Lower leg skin (tissue), 3 donors: ENCODE data around the gene DIP2C.

Experiments
- POLR2A ChIP-seq, 2 donors: fragments of 450-650 bp; IDR thresholded peaks; one replicate each; pipeline ENCODE4 v1.6.1; 2016 to 2017; ENCODE audit warnings: antibody characterized with exemption in 2 of 2, mild to moderate bottlenecking in 1 of 2, moderate library complexity in 1 of 2
- TF ChIP-seq, protein P1 (sequence below), 3 donors: fragments of 450-650 bp; IDR thresholded peaks; one replicate each; pipeline ENCODE4 v1.5.1; 2016; ENCODE audit warnings: antibody characterized with exemption in 3 of 3, mild to moderate bottlenecking in 3 of 3, moderate library complexity in 2 of 3

DNA sequence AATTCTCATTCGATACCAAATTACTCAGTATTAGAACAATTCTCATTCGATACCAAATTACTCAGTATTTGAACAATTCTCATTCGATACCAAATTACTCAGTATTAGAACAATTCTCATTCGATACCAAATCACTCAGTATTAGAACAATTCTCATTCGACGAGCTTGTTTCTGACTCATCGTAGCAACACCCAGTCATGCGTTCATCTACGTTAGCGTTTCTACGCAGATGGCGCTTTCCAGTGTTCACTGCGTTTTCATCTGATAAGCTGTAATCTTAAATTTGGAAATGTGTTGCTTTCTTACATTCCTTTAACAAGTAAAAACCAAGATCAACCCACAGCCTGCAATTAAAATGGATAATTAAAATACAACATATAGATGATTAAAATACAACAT lies 277.9 kb downstream of the DIP2C start:
- TF ChIP-seq, protein P1, sequence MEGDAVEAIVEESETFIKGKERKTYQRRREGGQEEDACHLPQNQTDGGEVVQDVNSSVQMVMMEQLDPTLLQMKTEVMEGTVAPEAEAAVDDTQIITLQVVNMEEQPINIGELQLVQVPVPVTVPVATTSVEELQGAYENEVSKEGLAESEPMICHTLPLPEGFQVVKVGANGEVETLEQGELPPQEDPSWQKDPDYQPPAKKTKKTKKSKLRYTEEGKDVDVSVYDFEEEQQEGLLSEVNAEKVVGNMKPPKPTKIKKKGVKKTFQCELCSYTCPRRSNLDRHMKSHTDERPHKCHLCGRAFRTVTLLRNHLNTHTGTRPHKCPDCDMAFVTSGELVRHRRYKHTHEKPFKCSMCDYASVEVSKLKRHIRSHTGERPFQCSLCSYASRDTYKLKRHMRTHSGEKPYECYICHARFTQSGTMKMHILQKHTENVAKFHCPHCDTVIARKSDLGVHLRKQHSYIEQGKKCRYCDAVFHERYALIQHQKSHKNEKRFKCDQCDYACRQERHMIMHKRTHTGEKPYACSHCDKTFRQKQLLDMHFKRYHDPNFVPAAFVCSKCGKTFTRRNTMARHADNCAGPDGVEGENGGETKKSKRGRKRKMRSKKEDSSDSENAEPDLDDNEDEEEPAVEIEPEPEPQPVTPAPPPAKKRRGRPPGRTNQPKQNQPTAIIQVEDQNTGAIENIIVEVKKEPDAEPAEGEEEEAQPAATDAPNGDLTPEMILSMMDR (IDR thresholded peaks at IDR 0.05): no peak
- no peak for TF ChIP-seq POLR2A (IDR thresholded peaks at IDR 0.05)
